ENCODE results near the gene TNRC6C.

Gene TNRC6C, protein sequence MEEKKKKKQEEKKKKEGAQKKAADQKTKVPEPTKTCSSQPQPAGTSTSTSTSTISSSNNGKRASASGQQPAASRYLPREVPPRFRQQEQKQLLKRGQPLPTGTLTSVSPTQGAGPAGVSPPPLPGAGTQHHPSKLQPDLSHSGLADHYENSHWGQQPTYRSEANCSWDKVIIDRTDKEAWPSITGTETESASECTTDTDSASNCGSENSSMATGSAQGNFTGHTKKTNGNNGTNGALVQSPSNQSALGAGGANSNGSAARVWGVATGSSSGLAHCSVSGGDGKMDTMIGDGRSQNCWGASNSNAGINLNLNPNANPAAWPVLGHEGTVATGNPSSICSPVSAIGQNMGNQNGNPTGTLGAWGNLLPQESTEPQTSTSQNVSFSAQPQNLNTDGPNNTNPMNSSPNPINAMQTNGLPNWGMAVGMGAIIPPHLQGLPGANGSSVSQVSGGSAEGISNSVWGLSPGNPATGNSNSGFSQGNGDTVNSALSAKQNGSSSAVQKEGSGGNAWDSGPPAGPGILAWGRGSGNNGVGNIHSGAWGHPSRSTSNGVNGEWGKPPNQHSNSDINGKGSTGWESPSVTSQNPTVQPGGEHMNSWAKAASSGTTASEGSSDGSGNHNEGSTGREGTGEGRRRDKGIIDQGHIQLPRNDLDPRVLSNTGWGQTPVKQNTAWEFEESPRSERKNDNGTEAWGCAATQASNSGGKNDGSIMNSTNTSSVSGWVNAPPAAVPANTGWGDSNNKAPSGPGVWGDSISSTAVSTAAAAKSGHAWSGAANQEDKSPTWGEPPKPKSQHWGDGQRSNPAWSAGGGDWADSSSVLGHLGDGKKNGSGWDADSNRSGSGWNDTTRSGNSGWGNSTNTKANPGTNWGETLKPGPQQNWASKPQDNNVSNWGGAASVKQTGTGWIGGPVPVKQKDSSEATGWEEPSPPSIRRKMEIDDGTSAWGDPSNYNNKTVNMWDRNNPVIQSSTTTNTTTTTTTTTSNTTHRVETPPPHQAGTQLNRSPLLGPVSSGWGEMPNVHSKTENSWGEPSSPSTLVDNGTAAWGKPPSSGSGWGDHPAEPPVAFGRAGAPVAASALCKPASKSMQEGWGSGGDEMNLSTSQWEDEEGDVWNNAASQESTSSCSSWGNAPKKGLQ (N-terminal part only)

DNA sequence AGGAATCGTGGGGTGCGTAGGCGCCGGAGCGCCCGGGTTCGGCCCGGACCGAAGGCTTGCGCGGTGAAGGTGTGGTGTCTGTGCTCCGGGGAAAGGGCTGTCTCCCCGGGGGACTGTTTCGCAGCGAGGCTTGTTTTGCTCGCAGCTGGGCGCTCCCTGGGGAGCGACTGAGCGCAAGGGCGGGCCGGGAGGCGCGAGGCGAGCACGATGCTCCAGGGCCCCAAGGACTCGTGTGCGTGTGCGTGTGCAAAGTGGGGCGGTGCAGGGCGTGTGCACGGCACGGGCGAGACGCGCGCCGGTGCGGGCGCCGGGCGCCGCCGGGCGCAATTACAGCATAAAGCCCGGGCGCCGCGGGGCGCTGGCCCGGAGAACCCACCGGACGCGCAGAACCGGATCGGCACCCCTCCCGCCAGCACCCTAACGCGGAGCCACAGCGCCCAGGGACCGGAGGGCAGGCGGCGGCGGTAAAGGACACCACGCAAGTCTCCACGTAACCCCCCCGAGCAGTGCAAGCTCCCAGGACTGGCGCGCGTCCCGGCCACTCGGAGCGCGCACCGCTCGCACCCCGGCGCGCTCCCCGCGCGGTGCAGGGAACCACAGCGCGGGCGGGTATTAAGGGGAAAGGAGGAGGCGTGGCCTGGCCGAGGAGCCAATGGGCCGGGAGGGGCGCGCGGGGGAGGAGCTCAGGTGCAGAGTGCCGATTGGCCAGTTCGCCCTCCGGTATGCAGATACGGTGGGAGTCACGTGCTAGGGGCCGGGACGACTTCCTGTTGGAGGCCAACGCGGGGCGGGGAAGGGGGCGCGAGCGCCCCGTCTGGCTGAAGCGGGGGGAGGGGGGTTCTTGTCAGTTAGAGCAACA is at the start of gene TNRC6C:
TSS of gene TNRC6C (plus strand) at position 847 of the 859 bp plus-strand sequence. CDS start 45,504 bp downstream, outside the sequence.
- peak; percentile 99 to 100 (median 100) for DNase-seq (ENCODE audit: low read depth in 3 of 3, low spot score in 1 of 3)

- DNase-seq (ENCODE audit: low read depth in 3 of 3, low spot score in 1 of 3) = no peak
These were observed 49.3 kb upstream of the TNRC6C start for GRCh38 chr17:77909236-77909635.

DNA sequence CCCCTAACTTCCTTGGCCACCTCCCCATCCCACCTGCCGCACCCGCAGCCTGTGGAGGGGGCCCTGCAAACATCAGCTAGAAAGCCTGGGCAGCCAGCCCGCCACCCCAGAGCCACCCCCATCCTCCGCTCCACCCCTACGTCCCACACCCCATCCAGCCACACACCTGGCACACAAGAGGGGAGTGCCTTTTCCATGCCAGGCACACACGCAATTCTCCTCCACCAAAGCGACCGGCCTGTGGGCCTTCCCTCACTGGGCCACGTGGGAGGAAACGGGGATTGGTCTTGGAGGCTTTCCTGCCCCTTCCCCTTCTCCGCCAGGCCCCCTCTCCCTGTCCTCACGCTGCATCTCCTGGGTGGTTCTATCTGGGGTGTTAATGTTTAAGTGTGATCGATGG is 48.7 kb upstream of the TNRC6C start:
- no peak for DNase-seq (ENCODE audit: low read depth in 3 of 3, low spot score in 1 of 3)

DNA sequence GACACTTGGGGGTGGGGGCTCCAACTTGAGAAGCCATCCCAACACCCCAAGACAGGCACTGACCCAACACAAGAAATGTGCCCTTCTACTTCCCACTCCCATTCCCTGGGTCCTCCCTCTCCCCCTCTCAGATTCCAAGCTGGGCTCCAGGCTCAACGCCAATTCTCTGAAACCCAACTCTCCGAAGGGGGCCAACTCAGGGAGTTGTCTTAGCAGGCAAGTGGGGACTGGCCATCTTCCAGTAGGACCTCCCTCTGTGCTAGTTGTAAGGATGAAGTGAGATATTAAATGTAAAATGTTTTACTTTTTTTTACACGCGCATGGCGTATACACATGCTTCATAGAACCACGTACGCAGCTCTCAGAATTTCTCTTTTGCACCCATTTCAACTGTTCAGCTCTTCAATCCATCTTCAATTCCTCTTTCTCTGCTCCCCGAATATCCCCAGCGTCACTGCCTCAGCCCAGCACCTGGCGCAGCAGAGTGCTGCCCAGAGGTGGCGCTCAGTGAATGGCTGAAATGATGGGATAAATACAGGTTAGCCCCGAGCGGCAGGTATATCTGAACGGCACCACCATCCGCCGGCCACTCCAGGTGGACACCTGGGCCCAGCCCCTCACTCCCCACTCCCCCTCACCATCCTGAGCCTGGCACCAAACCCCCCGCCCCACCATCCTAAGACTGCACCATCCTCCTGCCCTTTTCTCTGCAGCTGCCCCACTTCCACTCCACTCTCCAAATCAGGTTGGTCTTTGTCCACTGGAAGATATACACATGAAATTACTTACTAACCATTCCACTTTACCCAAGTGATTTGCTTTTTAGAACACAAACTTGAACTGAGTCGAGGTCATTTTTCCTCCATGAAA is 43.9 kb upstream of the TNRC6C start:
- DNase-seq (ENCODE audit: low read depth in 3 of 3, low spot score in 1 of 3) = no peak

DNA sequence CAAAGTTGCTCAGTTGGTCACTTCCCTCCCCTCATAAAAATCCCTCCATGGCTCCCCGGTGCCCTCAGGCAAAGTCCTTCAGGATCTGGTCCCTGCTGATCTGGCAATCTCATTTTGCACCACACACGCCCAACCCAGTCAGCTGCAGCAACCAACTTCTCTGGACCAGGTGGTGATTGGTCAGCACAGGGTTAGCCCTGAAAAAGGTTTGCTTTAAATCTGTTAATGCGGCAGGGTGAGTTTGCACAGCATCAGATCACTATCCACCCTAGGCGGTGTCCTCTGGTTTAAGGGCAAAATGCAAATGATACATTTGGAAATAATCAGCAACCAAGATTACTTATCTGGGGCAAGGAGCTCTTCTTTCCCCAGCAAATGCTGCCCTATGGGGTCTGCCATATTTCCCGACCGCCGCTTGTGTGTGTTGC is 42.9 kb upstream of the TNRC6C start:
- DNase-seq (ENCODE audit: low read depth in 3 of 3, low spot score in 1 of 3) = no peak

DNA sequence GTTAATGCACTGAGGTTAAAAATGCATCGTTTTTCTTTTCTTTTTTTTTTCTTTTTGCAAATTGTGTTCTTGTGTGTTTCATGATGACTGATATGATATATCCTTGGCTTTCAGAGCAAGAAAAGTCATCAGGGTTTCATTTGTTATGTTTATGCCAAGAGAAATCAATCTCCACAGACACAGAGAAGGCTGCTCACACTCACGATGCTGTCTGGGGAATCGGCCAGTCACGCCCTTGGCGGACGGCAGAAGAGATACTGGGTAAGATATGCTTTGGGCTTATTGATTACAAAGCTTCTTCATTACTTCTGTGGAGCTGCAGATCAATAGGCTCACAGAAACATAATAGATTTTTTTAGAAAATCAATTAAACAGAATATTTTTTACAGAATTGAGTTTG is 42.2 kb upstream of the TNRC6C start:
- DNase-seq (ENCODE audit: low read depth in 3 of 3, low spot score in 1 of 3) = no peak

DNA sequence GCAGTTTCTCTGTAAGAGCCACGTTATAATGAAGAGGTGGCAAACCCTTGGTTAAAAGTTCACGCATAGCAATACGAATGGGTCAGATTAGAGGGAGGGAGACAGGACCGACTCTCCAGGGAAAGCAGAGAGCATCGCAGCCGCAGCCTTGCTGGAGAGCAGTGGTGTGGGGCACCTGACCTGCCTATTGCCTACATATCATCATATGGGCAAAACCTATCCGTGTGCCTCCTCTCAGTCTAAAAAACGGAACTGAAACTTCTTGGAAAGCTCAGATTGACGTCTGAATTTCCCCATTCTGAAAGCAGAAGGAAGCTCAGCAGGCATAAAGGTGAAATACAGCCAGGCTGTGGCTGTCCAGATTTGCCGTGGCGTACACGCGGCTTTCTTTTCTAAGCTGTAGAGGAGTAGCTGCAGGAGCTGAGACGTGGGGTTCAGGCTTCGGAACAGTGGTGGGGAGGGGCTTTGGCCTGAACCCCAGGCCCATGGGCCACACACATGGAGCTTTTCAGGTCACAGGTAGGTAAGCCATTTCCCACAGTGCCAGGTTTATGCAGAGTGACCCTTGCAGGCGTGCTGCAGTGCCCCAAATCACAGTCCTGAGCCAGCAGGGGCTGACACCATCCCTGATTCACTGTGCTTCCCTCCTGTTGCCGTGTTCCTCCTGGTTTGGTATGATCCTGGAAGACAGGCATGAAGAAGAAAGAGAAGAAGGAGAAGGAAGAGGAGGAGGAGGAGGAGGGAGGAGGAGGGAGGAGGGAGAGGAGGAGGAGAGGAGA is 41.6 kb upstream of the TNRC6C start:
- no peak for DNase-seq (ENCODE audit: low read depth in 3 of 3, low spot score in 1 of 3)

- no peak for DNase-seq (ENCODE audit: low read depth in 3 of 3, low spot score in 1 of 3)
These were observed 39.2 kb upstream of the TNRC6C start for GRCh38 chr17:77919276-77919675.

DNA sequence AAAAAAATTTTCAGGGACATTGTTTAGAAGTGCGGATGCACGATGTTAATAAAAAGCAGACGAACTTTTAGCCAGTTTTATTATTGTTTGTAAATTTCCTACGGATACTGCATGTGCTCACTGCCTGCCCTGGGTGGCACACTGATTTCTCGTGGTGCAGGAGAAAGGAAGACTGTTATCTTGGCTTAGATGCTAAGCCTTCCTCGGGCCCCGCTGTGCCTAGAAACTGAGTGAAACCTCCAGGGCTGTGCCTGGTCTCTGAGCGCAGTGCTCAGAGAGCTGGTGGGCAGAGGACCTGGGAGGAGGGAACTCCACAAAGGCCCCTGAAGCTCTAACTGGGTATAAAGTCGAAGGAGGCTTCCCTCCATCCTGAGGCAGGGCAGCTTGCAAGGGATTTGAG is 35.4 kb upstream of the TNRC6C start:
- no peak for DNase-seq (ENCODE audit: low read depth in 3 of 3, low spot score in 1 of 3)

DNA sequence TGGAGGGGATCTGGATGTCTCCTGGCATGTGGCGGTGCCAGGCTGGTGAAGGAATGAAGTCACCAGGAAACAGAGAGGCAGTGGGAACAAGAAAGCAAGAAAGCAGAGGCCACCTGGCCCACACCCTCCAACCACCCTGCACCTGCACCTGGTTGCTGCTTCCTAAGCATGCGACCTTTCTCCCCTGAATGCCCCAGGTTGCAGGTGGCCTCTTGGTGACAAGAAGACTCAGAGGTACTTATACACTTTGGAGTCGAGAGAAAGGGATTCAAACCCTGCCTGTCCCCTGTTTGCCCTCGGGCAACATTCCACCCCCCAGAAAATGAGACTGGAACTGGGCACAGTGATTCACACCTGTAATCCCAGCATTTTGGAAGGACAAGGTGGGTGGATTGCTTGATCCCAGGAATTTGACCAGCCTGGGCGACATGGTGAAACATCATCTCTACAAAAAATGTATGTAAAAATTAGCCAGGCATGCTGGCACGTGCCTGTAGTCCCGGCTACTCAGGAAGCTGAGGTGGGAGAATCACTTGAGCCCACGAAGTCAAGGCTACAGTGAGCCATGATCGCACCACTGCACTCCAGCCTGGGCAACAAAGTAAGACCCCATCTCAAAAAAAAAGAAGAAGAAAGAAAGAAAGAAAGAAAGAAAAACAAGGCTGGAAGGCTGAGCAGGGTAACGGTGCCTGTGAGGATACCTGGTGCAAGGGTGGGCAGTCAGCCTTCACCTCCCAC is 34.6 kb upstream of the TNRC6C start:
- no peak for DNase-seq (ENCODE audit: low read depth in 3 of 3, low spot score in 1 of 3)

- DNase-seq (ENCODE audit: low read depth in 3 of 3, low spot score in 1 of 3) = no peak
These were observed 33.7 kb upstream of the TNRC6C start for GRCh38 chr17:77924757-77925336.

DNA sequence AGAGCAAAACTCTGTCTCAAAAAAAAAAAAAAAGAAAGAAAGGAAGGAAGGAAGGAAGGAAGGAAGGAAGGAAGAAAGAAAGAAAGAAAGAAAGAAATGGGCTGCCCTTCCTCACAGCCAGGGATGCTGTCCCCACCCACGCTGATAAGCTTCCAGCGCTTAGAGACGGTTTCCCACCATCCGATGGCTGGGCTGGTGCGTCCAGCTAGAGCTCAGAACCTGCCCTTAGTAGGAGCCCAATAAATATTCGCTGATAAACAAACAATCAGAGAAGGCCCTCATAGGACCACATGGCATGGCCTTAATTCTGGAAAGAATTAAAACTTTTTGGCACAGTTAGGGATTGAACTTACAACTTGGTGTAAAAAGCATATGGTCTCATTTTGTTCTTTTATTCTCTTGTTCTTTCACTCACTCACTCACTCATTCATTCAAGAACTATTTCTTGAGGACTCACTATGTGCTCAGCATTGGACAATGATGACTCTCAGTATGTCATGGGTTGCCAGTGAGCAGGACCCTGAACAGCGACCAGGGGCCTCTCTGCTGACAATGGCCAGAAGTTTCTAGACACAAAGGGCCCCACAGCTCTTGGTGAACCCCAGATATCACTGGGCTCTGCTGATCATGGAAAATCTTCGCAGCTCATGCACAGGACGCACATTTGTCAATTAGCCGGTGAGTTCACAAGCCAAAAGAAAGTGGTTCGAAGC is 32.5 kb upstream of the TNRC6C start:
- no peak for DNase-seq (ENCODE audit: low read depth in 3 of 3, low spot score in 1 of 3)

GRCh38 chr17:77926981-77927380 is 31.5 kb upstream of the TNRC6C start:
- DNase-seq (ENCODE audit: low read depth in 3 of 3, low spot score in 1 of 3) = no peak

DNA sequence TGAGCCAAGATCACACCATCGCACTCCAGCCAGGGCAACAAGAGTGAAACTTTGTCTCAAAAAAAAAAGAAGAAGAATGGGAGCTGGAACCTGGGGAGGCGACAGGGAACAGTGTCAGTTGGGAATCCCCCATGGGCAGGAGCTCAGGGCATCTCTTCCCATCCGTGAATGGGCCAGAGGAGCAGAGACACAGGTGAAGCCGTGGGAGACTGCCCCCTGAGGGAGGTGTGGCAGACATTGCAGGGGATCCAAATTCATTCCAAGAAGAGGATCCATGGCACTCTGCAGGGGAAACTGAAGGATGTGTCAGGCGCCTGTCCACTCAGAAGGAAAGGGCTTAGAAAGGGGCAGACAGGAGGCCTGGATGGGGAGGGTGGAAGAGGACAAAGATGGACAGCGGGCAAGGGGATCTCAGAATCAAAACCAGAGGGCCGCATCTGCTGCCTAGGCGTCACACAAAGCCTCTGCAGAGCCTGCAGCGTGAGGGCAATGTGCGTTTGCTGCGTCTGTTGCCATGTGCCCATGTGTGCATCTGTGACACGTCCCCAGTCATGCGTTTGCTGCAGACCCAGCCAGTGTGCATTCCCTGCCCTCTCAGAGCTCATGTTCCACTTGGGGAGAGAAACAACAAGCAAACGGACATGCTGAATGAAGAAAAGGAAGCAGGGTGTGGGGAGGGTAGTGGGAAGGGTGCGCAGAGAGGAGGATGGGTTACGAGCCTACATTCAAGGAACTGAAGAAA is 30.6 kb upstream of the TNRC6C start:
- DNase-seq (ENCODE audit: low read depth in 3 of 3, low spot score in 1 of 3) = no peak

DNA sequence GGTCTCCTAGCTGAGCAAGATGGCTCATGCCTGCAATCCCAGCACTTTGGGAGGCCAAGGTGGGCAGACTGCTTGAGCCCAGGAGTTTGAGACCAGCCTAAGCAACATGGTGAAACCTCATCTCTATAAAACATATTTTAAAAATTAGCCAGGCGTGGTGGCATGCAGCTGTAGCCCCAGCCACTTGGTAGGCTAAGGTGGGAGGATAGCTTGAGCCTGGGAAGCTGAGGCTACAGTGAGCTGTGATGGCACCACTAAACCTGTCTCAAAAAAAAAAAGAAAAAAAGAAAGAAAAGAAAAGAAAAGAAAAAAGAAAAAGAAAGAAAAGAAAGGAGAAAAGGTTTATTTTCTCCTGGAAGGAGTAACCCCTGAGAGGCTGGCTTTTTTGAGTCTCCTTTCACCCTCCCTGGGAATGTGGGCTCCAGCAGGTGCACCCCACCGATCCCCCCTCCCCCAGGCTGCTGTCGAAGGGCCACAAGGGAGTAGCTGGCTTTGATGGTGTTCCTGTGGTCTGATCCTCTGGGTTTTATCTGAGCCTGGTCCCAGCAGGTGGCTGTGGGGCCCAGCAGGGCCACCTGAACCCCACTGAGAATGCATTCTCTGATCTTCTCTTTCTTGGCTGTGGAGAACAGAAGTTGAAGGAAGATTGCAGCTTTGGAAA is 29.9 kb upstream of the TNRC6C start:
- no peak for DNase-seq (ENCODE audit: low read depth in 3 of 3, low spot score in 1 of 3)

DNA sequence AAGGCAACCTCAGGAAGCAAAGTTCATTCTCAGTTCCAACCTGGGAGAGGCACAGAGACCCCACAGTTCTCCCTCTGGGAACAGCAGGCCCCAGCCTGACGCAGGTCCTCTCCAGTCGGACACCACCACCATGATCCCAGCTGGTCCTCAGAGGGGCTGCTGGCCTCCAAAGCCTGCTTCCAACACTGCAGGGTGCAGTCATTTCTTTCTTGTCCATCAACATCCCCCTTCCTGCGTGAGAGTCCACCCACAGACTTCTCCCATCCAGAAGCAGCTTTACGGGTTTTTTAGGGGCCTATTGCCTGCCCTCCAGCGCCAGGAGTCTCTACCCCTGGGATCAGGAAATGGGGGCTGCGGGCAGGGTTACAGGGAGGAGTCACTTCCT is 29.3 kb upstream of the TNRC6C start:
- no peak for DNase-seq (ENCODE audit: low read depth in 3 of 3, low spot score in 1 of 3)

Data from stimulated activated CD4-positive, alpha-beta T cell treated with anti-CD3 and anti-CD28 coated beads, TNF-alpha, amount 100 ng/mL, for 1 hour (primary cell).